Measurements from ENCODE around the gene RPL39L.

RPL39L gene

GRCh38 chr3:187130346-187131066 lies 8.8 kb downstream of the RPL39L start:
- Histone ChIP-seq H3K36me3 (ENCODE audit: insufficient read depth, low read length) (peaks cover 6% of the 10 kb centered on the region; the same call in 1 of the 2 replicates), H3K9me3 (ENCODE audit: control insufficient read depth, insufficient read depth, low read length) (peaks cover 2% of the 10 kb centered on the region; the same call in 1 of the 2 replicates), H3K9ac (ENCODE audit: low read depth, low read length) (no peak overlapping the region), H3K4me1 (ENCODE audit: insufficient read depth, low read length) (no peaks in the 10 kb centered on the region)

GRCh38 chr3:187125319-187126031 lies 13.8 kb downstream of the RPL39L start:
- no peaks in the 10 kb centered on the region for H3K4me1 ChIP-seq (ENCODE audit: insufficient read depth, low read length)
- H3K36me3 ChIP-seq (ENCODE audit: insufficient read depth, low read length) = no peaks in the 10 kb centered on the region; the same call in 1 of the 2 replicates
- no peak overlapping the region for H3K9ac ChIP-seq (ENCODE audit: low read depth, low read length)
- 0 out of 2 replicates have a peak, but pooled peaks cover 1% of the 10 kb centered on the region for H3K9me3 ChIP-seq (ENCODE audit: control insufficient read depth, insufficient read depth, low read length)

- Histone ChIP-seq H3K9ac (ENCODE audit: low read depth, low read length) (no peak overlapping the region), H3K4me1 (ENCODE audit: insufficient read depth, low read length) (no peaks in the 10 kb centered on the region), H3K36me3 (ENCODE audit: insufficient read depth, low read length) (0 out of 2 replicates have a peak, but pooled peaks cover 3% of the 10 kb centered on the region), H3K9me3 (ENCODE audit: control insufficient read depth, insufficient read depth, low read length) (no peaks in the 10 kb centered on the region)
These were observed 17.0 kb downstream of the RPL39L start for GRCh38 chr3:187122261-187122660.

- no peaks in the 10 kb centered on the region for H3K9me3 ChIP-seq (ENCODE audit: control insufficient read depth, insufficient read depth, low read length)
- no peaks in the 10 kb centered on the region for H3K4me1 ChIP-seq (ENCODE audit: insufficient read depth, low read length)
- H3K36me3 ChIP-seq (ENCODE audit: insufficient read depth, low read length) = 0 out of 2 replicates have a peak, but pooled peaks cover 3% of the 10 kb centered on the region
These were observed 19.0 kb downstream of the RPL39L start for GRCh38 chr3:187120326-187120725.

GRCh38 chr3:187114511-187114910 lies 24.8 kb downstream of the RPL39L start:
- no peaks in the 10 kb centered on the region for H3K4me1 ChIP-seq (ENCODE audit: insufficient read depth, low read length)
- H3K9me3 ChIP-seq (ENCODE audit: control insufficient read depth, insufficient read depth, low read length) = no peaks in the 10 kb centered on the region
- H3K36me3 ChIP-seq (ENCODE audit: insufficient read depth, low read length) = no peaks in the 10 kb centered on the region
- H3K9ac ChIP-seq (ENCODE audit: low read depth, low read length) = no peak overlapping the region

More at GRCh38 chr3:187120326-187120725, 19.0 kb downstream of the RPL39L start:
- no peak overlapping the region for H3K9ac ChIP-seq (ENCODE audit: low read depth, low read length)

GRCh38 chr3:187112934-187113793 lies 26.1 kb downstream of the RPL39L start:
- H3K9ac ChIP-seq (ENCODE audit: low read depth, low read length) = no peak overlapping the region
- no peaks in the 10 kb centered on the region for H3K4me1 ChIP-seq (ENCODE audit: insufficient read depth, low read length)
- H3K36me3 ChIP-seq (ENCODE audit: insufficient read depth, low read length) = no peaks in the 10 kb centered on the region
- H3K9me3 ChIP-seq (ENCODE audit: control insufficient read depth, insufficient read depth, low read length) = no peaks in the 10 kb centered on the region

- Histone ChIP-seq H3K9ac (ENCODE audit: low read depth, low read length) (no peak overlapping the region), H3K36me3 (ENCODE audit: insufficient read depth, low read length) (no peaks in the 10 kb centered on the region), H3K9me3 (ENCODE audit: control insufficient read depth, insufficient read depth, low read length) (no peaks in the 10 kb centered on the region), H3K4me1 (ENCODE audit: insufficient read depth, low read length) (peaks cover 6% of the 10 kb centered on the region; the same call in 1 of the 2 replicates)
These were observed 29.1 kb downstream of the RPL39L start for GRCh38 chr3:187110156-187110555.

- Histone ChIP-seq H3K9ac (ENCODE audit: low read depth, low read length) (no peak overlapping the region), H3K9me3 (ENCODE audit: control insufficient read depth, insufficient read depth, low read length) (no peaks in the 10 kb centered on the region), H3K4me1 (ENCODE audit: insufficient read depth, low read length) (peaks cover 9% of the 10 kb centered on the region; the same call in 1 of the 2 replicates), H3K36me3 (ENCODE audit: insufficient read depth, low read length) (no peaks in the 10 kb centered on the region)
These were observed 31.3 kb downstream of the RPL39L start for GRCh38 chr3:187107989-187108388.

- no peaks in the 10 kb centered on the region for H3K36me3 ChIP-seq (ENCODE audit: insufficient read depth, low read length)
- H3K4me1 ChIP-seq (ENCODE audit: insufficient read depth, low read length) = peaks cover 9% of the 10 kb centered on the region; the same call in 1 of the 2 replicates
- H3K9ac ChIP-seq (ENCODE audit: low read depth, low read length) = no peak overlapping the region
- no peaks in the 10 kb centered on the region for H3K9me3 ChIP-seq (ENCODE audit: control insufficient read depth, insufficient read depth, low read length)
These were observed 33.6 kb downstream of the RPL39L start for GRCh38 chr3:187105700-187106099.

GRCh38 chr3:187104933-187105332 lies 34.4 kb downstream of the RPL39L start:
- Histone ChIP-seq H3K36me3 (ENCODE audit: insufficient read depth, low read length) (no peaks in the 10 kb centered on the region), H3K4me1 (ENCODE audit: insufficient read depth, low read length) (peaks cover 9% of the 10 kb centered on the region; the same call in 1 of the 2 replicates), H3K9ac (ENCODE audit: low read depth, low read length) (no peak overlapping the region), H3K9me3 (ENCODE audit: control insufficient read depth, insufficient read depth, low read length) (no peaks in the 10 kb centered on the region)

GRCh38 chr3:187104342-187104741 lies 35.0 kb downstream of the RPL39L start:
- peaks cover 9% of the 10 kb centered on the region; the same call in 1 of the 2 replicates for H3K4me1 ChIP-seq (ENCODE audit: insufficient read depth, low read length)
- H3K9ac ChIP-seq (ENCODE audit: low read depth, low read length) = no peak overlapping the region
- no peaks in the 10 kb centered on the region for H3K36me3 ChIP-seq (ENCODE audit: insufficient read depth, low read length)
- no peaks in the 10 kb centered on the region for H3K9me3 ChIP-seq (ENCODE audit: control insufficient read depth, insufficient read depth, low read length)

- Histone ChIP-seq H3K36me3 (ENCODE audit: insufficient read depth, low read length) (no peaks in the 10 kb centered on the region), H3K9ac (ENCODE audit: low read depth, low read length) (no peak overlapping the region), H3K4me1 (ENCODE audit: insufficient read depth, low read length) (peaks cover 9% of the 10 kb centered on the region; the same call in 1 of the 2 replicates), H3K9me3 (ENCODE audit: control insufficient read depth, insufficient read depth, low read length) (no peaks in the 10 kb centered on the region)
These were observed 36.0 kb downstream of the RPL39L start for GRCh38 chr3:187103251-187103650.

GRCh38 chr3:187102073-187102634 lies 37.1 kb downstream of the RPL39L start:
- Histone ChIP-seq H3K9me3 (ENCODE audit: control insufficient read depth, insufficient read depth, low read length) (no peaks in the 10 kb centered on the region), H3K9ac (ENCODE audit: low read depth, low read length) (no peak overlapping the region), H3K4me1 (ENCODE audit: insufficient read depth, low read length) (peaks cover 9% of the 10 kb centered on the region; the same call in 1 of the 2 replicates), H3K36me3 (ENCODE audit: insufficient read depth, low read length) (no peaks in the 10 kb centered on the region)

All from ES-I3 (cell line).